ENCODE measurements around the gene RSPH10B2.
"Not testable (repeated sequence)": the region's sequence is repeated elsewhere in the genome, so short reads cannot be mapped to it uniquely, and the experiment has no call there.

RSPH10B2 gene

GRCh38 chr7:6753964-6754363 lies at the start of gene RSPH10B2:
RSPH10B2 (plus strand) TSS chr7:6754103; CDS start chr7:6757678, 3,575 bp downstream.
- not testable (repeated sequence) for DNase-seq

- DNase-seq: peak; percentile 42
These were observed 47.8 kb upstream of the RSPH10B2 start for GRCh38 chr7:6705959-6706665.

- peak; percentile 98 for DNase-seq
These were observed 47.1 kb upstream of the RSPH10B2 start, which contains the start of gene ZNF12 for GRCh38 chr7:6706666-6707407. ZNF12 (minus strand) TSS chr7:6706947; CDS start chr7:6705173, 1,774 bp downstream.

GRCh38 chr7:6708304-6708703 lies 45.6 kb upstream of the RSPH10B2 start:
- DNase-seq: no peak

- DNase-seq: peak; percentile 38
These were observed 44.1 kb upstream of the RSPH10B2 start for GRCh38 chr7:6709808-6710207.

GRCh38 chr7:6714360-6714759 lies 39.5 kb upstream of the RSPH10B2 start:
- no peak for DNase-seq

GRCh38 chr7:6715898-6716297 lies 38.0 kb upstream of the RSPH10B2 start:
- DNase-seq: not testable (repeated sequence)

GRCh38 chr7:6718124-6718523 lies 35.8 kb upstream of the RSPH10B2 start:
- no peak for DNase-seq

GRCh38 chr7:6724351-6724750 lies 29.6 kb upstream of the RSPH10B2 start:
- not testable (repeated sequence) for DNase-seq

GRCh38 chr7:6725003-6725402 lies 28.9 kb upstream of the RSPH10B2 start:
- no peak for DNase-seq

GRCh38 chr7:6726341-6726740 lies 27.6 kb upstream of the RSPH10B2 start:
- DNase-seq: not testable (repeated sequence)

GRCh38 chr7:6727663-6728062 lies 26.2 kb upstream of the RSPH10B2 start:
- DNase-seq: no peak

GRCh38 chr7:6728893-6729491 lies 24.9 kb upstream of the RSPH10B2 start:
- DNase-seq: not testable (repeated sequence)

- peak; percentile 96 for DNase-seq
These were observed 24.2 kb upstream of the RSPH10B2 start for GRCh38 chr7:6729492-6730342.

GRCh38 chr7:6730343-6730633 lies 23.6 kb upstream of the RSPH10B2 start:
- DNase-seq: no peak

- DNase-seq: not testable (repeated sequence)
These were observed 15.5 kb upstream of the RSPH10B2 start for GRCh38 chr7:6738415-6738814.

- not testable (repeated sequence) for DNase-seq
These were observed 9.3 kb upstream of the RSPH10B2 start for GRCh38 chr7:6744410-6745100.

GRCh38 chr7:6749335-6749734 lies 4.6 kb upstream of the RSPH10B2 start:
- not testable (repeated sequence) for DNase-seq

GRCh38 chr7:6750173-6750572 lies 3.7 kb upstream of the RSPH10B2 start:
- DNase-seq: not testable (repeated sequence)

GRCh38 chr7:6761186-6761585 lies 7.3 kb downstream of the RSPH10B2 start:
- DNase-seq: not testable (repeated sequence)

GRCh38 chr7:6781581-6781980 lies 27.7 kb downstream of the RSPH10B2 start:
- DNase-seq: not testable (repeated sequence)

- not testable (repeated sequence) for DNase-seq
These were observed 35.5 kb downstream of the RSPH10B2 start for GRCh38 chr7:6789353-6789752.
